Lung (tissue), 12 donors: ENCODE data around the gene LRRC27. TPM values are rescaled to one million over a fixed set of nuclear protein-coding genes. Genes with fewer than 3 reads are reported as not detected.

ENCODE experiments used
- ATAC-seq: fragments of 200-7000 bp; cut with Tn5 transposase; one replicate; pipeline ENCODE4 v1.9.1; 2020; ENCODE audit warnings: moderate number of reproducible peaks; ENCODE audit not compliant: insufficient read depth, low FRiP score
- DNase-seq, 3 donors: peaks; one replicate each; pipeline ENCODE4 v3.0.0-alpha.2; 2013 to 2017
- H3K27ac ChIP-seq, 2 donors: one replicate each; pipeline ENCODE4 v1.5.1; 2013; ENCODE audit warnings: mild to moderate bottlenecking in 2 of 2, moderate library complexity in 2 of 2, control low read depth in 1 of 2, inconsistent platforms in 1 of 2, low read depth in 1 of 2, low read length in 1 of 2
- H3K27me3 ChIP-seq, 3 donors: one replicate each; pipeline ENCODE4 v1.5.1; 2013; ENCODE audit warnings: low read length in 2 of 3; ENCODE audit not compliant: control insufficient read depth in 3 of 3, insufficient read depth in 3 of 3
- H3K36me3 ChIP-seq, 4 donors: one replicate each; pipeline ENCODE4 v1.5.1; 2013; ENCODE audit warnings: low read length in 4 of 4, mild to moderate bottlenecking in 1 of 4, moderate library complexity in 1 of 4; ENCODE audit not compliant: control insufficient read depth in 4 of 4, insufficient read depth in 4 of 4
- H3K4me1 ChIP-seq, 5 donors: one replicate each; pipeline ENCODE4 v1.5.1; 2013; ENCODE audit warnings: low read length in 5 of 5, mild to moderate bottlenecking in 2 of 5, moderate library complexity in 1 of 5; ENCODE audit not compliant: control insufficient read depth in 5 of 5, insufficient read depth in 5 of 5
- H3K4me3 ChIP-seq: one replicate; pipeline ENCODE4 v1.5.1; 2013; ENCODE audit warnings: mild to moderate bottlenecking, control low read depth, moderate library complexity
- H3K9ac ChIP-seq, 2 donors: one replicate each; pipeline ENCODE4 v1.5.1; 2013; ENCODE audit warnings: low read length in 2 of 2, control low read depth in 1 of 2; ENCODE audit not compliant: insufficient read depth in 1 of 2
- H3K9me3 ChIP-seq, 4 donors: one replicate each; pipeline ENCODE4 v1.5.1; 2013; ENCODE audit warnings: low read length in 3 of 4, mild to moderate bottlenecking in 1 of 4, moderate library complexity in 1 of 4; ENCODE audit not compliant: control insufficient read depth in 4 of 4, insufficient read depth in 3 of 4
- WGBS, 2 donors: extraction: QIAGEN DNeasy Blood & Tissue Kit; methylation state at CpG; one replicate each; pipeline ENCODE4 v1.1.7; 2013; 5-methylcytosine and 5-hydroxymethylcytosine counted together
- polyA plus RNA-seq, 2 donors: library from polyadenylated mRNA; stranded (reverse); fragments of 200-250 nt; gene quantifications; one replicate each; pipeline ENCODE4 v1.2.1, GENCODE V29; 2013
- total RNA-seq, 2 donors: library from RNA; depleted of rRNA in 1 of 2; stranded (reverse); fragments of >200 nt in 1 of 2; gene quantifications; one replicate each; pipeline ENCODE4 v1.2.1, GENCODE V29; 2014 to 2021
- TF ChIP-seq, protein P1 (sequence below): IDR thresholded peaks from 2 replicates; pipeline ENCODE4 v1.5.1; 2012; ENCODE audit warnings: mild to moderate bottlenecking; ENCODE audit errors: control extremely low read depth, extremely low read depth
- donor health status: control.
- donor health status: control.
- donor health status: Bipolar disorder and iron deficiency.
- donor health status: healthy.
- donor health status: DM: yes; HTN: yes; CAD: no.

Gene LRRC27
- total and polyA plus RNA-seq, 4 donors = 5.8 to 25.5 (median 17.2) TPM

DNA sequence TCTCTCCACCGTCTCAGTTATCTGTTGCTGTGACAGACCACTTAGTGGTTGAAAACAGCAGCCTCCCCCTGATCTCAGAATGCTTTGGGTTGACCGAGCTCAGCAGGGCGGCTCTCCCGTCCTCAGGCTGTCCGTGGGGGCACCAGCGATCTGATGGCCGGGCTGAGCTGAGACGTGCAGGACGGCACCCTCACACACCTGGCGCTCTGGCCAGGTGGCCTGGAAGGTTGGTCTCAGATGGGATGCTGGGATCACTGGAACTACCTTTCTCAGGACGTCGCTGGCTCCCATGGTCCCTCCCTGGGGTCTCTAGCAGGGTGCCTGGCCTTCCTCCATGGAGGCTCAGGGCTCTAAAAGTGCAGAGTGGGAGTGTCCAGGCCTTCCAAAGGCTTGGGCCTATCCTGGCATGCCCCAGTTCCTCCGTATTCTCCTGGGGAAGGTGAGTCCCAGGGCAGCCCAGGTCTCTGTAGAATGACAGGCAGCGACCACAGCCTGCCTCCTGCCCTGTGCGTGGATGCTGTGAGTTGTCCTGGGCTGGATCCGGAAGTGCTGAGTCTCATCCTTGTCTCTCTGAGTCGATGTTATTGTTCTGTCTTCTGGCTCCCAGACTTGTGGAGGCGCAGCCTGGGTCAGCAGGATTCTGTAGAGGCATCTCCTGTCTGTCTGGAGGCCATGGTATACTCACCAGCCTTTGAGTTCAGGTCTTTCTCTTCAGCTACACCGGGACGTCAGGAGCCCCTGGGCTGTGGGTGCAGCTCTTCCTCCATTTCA, 52.8 kb downstream of the LRRC27 start:
- Histone ChIP-seq H3K9me3 (peaks cover 0 to 3% (median 0%) of the 10 kb centered on the region in 4 donors), H3K27me3 (no peaks in the 10 kb centered on the region), H3K36me3 (no peaks in the 10 kb centered on the region), H3K27ac (no peak overlapping the region), H3K9ac (no peak overlapping the region), H3K4me3 (no peak overlapping the region), H3K4me1 (peaks cover 0 to 13% (median 7%) of the 10 kb centered on the region in 5 donors)
- TF ChIP-seq, protein P1, sequence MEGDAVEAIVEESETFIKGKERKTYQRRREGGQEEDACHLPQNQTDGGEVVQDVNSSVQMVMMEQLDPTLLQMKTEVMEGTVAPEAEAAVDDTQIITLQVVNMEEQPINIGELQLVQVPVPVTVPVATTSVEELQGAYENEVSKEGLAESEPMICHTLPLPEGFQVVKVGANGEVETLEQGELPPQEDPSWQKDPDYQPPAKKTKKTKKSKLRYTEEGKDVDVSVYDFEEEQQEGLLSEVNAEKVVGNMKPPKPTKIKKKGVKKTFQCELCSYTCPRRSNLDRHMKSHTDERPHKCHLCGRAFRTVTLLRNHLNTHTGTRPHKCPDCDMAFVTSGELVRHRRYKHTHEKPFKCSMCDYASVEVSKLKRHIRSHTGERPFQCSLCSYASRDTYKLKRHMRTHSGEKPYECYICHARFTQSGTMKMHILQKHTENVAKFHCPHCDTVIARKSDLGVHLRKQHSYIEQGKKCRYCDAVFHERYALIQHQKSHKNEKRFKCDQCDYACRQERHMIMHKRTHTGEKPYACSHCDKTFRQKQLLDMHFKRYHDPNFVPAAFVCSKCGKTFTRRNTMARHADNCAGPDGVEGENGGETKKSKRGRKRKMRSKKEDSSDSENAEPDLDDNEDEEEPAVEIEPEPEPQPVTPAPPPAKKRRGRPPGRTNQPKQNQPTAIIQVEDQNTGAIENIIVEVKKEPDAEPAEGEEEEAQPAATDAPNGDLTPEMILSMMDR = no peak
- DNase-seq (no peak), ATAC-seq (no peak)
- WGBS, 2 donors = 78 to 88% methylated on average over 20 of the region's 20 CpGs

DNA sequence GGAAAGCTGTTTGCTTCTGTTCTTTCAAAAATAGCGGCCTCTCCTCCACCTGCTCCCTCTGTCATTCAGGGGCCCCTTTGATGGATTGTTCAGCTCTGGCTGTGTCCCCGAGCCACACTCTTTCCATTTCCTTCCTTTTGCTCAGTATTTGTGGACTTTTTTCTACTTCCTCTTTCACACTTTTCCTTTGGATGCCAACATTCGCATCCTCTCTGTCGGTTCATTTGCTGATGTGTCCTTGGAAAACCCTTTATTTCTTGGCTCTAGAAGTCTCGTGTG, 53.3 kb downstream of the LRRC27 start:
- WGBS, 2 donors = 27 to 44% methylated on average over 5 of the region's 5 CpGs
- peaks cover 0 to 3% (median 0%) of the 10 kb centered on the region in 4 donors for H3K9me3 ChIP-seq
- ATAC-seq (no peak), DNase-seq (peak in 1 of 3 donors; percentile 8)
- H3K36me3 ChIP-seq = no peaks in the 10 kb centered on the region
- TF ChIP-seq, protein P1 = no peak
- H3K9ac ChIP-seq = no peak overlapping the region
- H3K4me1 ChIP-seq = peaks cover 0 to 13% (median 7%) of the 10 kb centered on the region in 5 donors
- no peak overlapping the region for H3K4me3 ChIP-seq
- H3K27ac ChIP-seq = no peak overlapping the region
- no peaks in the 10 kb centered on the region for H3K27me3 ChIP-seq

DNA sequence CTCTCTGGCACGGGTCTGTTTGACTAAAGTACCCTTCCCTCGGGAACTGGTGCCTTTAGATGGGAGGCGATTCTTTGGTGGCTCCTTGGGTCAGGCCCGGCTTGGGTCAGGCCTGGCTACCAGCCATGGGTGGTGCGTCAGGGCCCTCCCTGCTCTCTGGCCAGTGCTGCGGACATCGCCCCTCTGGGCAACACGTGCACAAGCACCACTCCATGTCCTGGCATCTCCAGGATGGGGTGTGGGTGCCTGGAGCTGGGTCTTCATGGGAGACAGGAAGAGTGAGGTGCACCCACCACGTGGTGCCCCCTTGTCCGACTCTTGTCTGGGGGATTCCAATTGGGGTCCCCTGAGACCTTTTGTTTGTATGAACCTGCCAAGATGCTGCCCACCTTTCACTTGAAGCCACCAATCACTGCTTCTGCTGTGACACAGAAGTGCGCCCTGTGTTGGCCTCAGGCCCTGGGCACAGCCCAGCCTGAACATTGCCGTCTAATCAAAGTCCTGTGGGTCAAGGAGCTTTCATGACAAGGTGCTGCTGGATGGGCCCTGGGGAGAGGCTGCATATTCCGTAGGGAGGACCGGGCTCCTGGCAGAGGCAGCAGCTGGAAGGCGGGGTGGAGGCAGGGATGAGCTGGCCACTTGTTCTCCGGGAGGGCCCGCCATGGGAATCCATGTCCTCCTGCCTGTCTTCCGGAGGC, 53.9 kb downstream of the LRRC27 start:
- DNase-seq (no peak), ATAC-seq (no peak)
- H3K4me3 ChIP-seq = no peak overlapping the region
- 77 to 84% methylated on average over 17 to 18 of the region's 18 CpGs for WGBS, 2 donors
- no peak overlapping the region for H3K9ac ChIP-seq
- no peak overlapping the region for H3K27ac ChIP-seq
- H3K4me1 ChIP-seq = peaks cover 0 to 13% (median 9%) of the 10 kb centered on the region in 5 donors
- H3K9me3 ChIP-seq = peaks cover 0 to 3% (median 0%) of the 10 kb centered on the region in 4 donors
- no peaks in the 10 kb centered on the region for H3K36me3 ChIP-seq
- TF ChIP-seq, protein P1 = no peak
- no peaks in the 10 kb centered on the region for H3K27me3 ChIP-seq
